ENCODE measurements around the gene BIK. TPM values are rescaled to one million over a fixed set of nuclear protein-coding genes. Genes with fewer than 3 reads are reported as not detected.
"Not testable (repeated sequence)": the region's sequence is repeated elsewhere in the genome, so short reads cannot be mapped to it uniquely, and the experiment has no call there.

Gene BIK
- total RNA-seq, 1 donor from 2014 or later, result 3.6 TPM

- DNase-seq, result no peak
Observed at GRCh38 chr22:43136255-43136654, 25.7 kb downstream of the BIK start.

GRCh38 chr22:43136801-43137200 lies 26.3 kb downstream of the BIK start:
- DNase-seq, result no peak

- DNase-seq, result peak; percentile 60
Observed at GRCh38 chr22:43142880-43143562, 32.5 kb downstream of the BIK start, which contains the start of gene MCAT. Gene MCAT (minus strand): TSS chr22:43143398. CDS start chr22:43143348, 50 bp downstream.

GRCh38 chr22:43144949-43145348 lies 34.4 kb downstream of the BIK start:
- DNase-seq, result peak; percentile 62

- not testable (repeated sequence) for DNase-seq
Observed at GRCh38 chr22:43145371-43145770, 34.8 kb downstream of the BIK start.

- not testable (repeated sequence) for DNase-seq
Observed at GRCh38 chr22:43146332-43146731, 35.8 kb downstream of the BIK start.

GRCh38 chr22:43147821-43148220 lies 37.3 kb downstream of the BIK start:
- DNase-seq, result no peak

- DNase-seq, result no peak
Observed at GRCh38 chr22:43148581-43148980, 38.0 kb downstream of the BIK start.

- DNase-seq, result no peak
Observed at GRCh38 chr22:43150731-43151206, 40.2 kb downstream of the BIK start.

GRCh38 chr22:43151251-43152002 lies 40.9 kb downstream of the BIK start, which contains the start of gene TSPO:
Gene TSPO (plus strand): TSS chr22:43151559. CDS start chr22:43159239, 7,680 bp downstream.
- peak; percentile 19 for DNase-seq

GRCh38 chr22:43152003-43152356 lies 41.4 kb downstream of the BIK start:
- DNase-seq, result no peak

- DNase-seq, result peak; percentile 24
Observed at GRCh38 chr22:43152357-43153071, 42.0 kb downstream of the BIK start.

- DNase-seq, result no peak
Observed at GRCh38 chr22:43153899-43154298, 43.3 kb downstream of the BIK start.

GRCh38 chr22:43154887-43155536 lies 44.5 kb downstream of the BIK start:
- DNase-seq, result no peak

- DNase-seq, result no peak
Observed at GRCh38 chr22:43155789-43156188, 45.2 kb downstream of the BIK start.

GRCh38 chr22:43156413-43156812 lies 45.9 kb downstream of the BIK start:
- no peak for DNase-seq

GRCh38 chr22:43157874-43158546 lies 47.5 kb downstream of the BIK start:
- no peak for DNase-seq

- no peak for DNase-seq
Observed at GRCh38 chr22:43158778-43159483, 48.4 kb downstream of the BIK start.

- DNase-seq, result no peak
Observed at GRCh38 chr22:43159484-43160178, 49.1 kb downstream of the BIK start.

GRCh38 chr22:43160497-43161126 lies 50.1 kb downstream of the BIK start:
- DNase-seq, result no peak

Measured in skin of body (tissue), 2 donors.